ENCODE data around the gene SWI5. TPM values are rescaled to one million over a fixed set of nuclear protein-coding genes. Genes with fewer than 3 reads are reported as not detected.

Gene SWI5
- total RNA-seq, 4 donors from 2014 or later, result 7.8 to 20.8 (median 20.8) TPM; not detected in 1

DNA sequence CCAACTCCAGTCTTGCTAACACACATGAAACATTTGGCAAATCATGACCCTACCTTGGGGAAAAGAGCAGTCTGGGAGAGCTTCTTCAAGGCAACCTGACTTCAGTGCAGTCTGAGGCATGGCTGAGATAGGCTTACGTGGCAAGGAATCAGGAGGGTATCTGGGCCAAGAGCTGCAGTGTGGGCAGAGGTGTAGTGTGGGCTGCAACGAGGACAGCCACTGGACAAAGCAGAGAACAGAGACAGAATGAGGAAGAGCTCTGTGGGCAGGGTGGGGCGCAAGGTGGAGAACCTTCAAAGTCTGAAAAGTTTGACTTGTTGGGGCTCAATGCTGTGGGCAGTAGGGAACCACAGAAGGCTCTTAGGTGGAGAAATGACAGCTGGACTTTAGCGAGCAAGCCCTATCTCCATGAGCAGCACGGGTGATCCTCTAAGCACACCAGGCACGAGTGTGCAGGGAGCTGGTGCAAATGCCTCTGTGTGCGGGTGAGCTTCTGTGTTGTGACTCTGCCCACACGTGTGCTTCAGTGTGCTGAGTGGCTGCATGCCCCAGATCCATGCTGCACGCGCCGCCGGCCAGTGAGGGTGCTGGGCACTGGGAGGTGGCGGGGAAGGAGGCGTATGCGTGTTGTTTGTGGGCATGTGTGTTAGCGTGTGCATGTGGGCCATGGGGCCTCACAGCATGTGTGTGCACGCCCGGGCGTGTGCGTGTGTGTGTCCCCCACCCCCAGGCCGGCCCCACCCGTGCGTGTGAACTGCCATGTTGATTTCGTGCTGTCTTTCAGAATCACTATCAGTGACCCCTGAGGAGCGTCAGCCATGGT lies 23.5 kb upstream of the SWI5 start:
- no peaks in the 10 kb centered on the region for H3K9me3 ChIP-seq
- peaks cover 4 to 19% (median 9%) of the 10 kb centered on the region in 4 donors for H3K4me1 ChIP-seq
- H3K27me3 ChIP-seq, result peaks cover 10% of the 10 kb centered on the region
- intact Hi-C loops (cut with DNase I; ENCODE audit: low total_unique reads), result no loop called here
- no peak overlapping the region for H3K27ac ChIP-seq
- in situ Hi-C loops (cut with MboI; ENCODE audit: low pct_ligation_motif_present in 1 of 4, low pct_unique_long_range_greater_than_20kb in 1 of 4, low sequenced_read_pairs in 3 of 4), result no loop called here
- no peak for DNase-seq
- peaks cover 0 to 9% (median 4%) of the 10 kb centered on the region in 4 donors for H3K36me3 ChIP-seq
- 89 to 90% methylated on average over 2 to 21 of the region's 25 CpGs for WGBS, 2 donors (ENCODE audit: low coverage in 1 of 2)
- no peak overlapping the region for H3K4me3 ChIP-seq
- no peak for TF ChIP-seq CTCF (IDR thresholded peaks at IDR 0.05)
- no peak for TF ChIP-seq POLR2A (IDR thresholded peaks at IDR 0.05)
- no peak for TF ChIP-seq POLR2AphosphoS5 (IDR thresholded peaks at IDR 0.05)
- no peak for TF ChIP-seq EP300 (IDR thresholded peaks at IDR 0.05; ENCODE audit: low read depth)

DNA sequence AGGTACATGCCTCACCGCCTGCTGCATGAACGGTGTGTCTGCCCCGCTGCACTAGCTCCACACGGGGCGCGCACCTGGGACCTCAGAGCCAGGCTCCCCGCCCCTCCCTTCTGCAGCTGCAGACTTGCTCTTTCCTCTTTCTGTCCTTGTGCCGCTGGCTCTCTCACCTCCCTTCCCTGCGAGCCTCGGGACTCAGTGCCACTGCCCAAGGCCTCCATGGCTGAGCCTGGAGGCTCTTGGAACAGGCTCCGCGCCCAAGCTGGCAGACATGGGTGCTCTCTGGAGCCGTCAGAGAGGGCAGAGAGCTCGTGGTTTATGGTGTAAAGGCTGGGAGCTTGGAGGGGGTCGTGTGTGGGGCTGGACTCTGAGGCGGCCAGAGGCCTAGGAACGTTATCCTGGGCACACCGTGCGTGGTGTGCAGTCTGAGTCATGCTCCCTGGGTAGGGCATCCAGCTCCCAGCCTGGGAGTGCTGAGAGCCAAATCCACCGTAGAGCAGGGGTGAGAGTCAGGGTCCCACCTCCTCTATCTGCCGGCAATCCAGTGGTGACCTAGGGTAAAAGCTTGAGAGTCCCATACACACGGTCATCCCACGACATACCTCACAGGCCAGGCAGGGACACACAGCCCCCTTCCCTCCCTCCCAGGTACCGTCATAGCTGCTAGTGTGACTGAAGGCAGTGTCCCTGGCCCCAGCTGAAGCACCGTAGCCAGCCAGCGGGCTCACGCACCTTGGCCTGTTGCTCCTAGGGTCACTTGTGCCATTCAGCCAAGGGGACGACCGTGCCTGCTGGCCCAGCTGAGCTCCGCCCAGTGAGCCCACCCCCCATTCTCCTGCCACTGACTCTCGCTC lies 22.7 kb upstream of the SWI5 start:
- H3K27me3 ChIP-seq, result peaks cover 10% of the 10 kb centered on the region
- no peak for DNase-seq
- H3K27ac ChIP-seq, result no peak overlapping the region
- no peak overlapping the region for H3K4me3 ChIP-seq
- H3K4me1 ChIP-seq, result peaks cover 4 to 19% (median 9%) of the 10 kb centered on the region in 4 donors
- 87 to 93% methylated on average over 3 to 30 of the region's 31 CpGs for WGBS, 2 donors (ENCODE audit: low coverage in 1 of 2)
- intact Hi-C loops (cut with DNase I; ENCODE audit: low total_unique reads) (no loop called here), in situ Hi-C loops (cut with MboI; ENCODE audit: low pct_ligation_motif_present in 1 of 4, low pct_unique_long_range_greater_than_20kb in 1 of 4, low sequenced_read_pairs in 3 of 4) (no loop called here)
- no peak for TF ChIP-seq POLR2A (IDR thresholded peaks at IDR 0.05)
- no peak for TF ChIP-seq POLR2AphosphoS5 (IDR thresholded peaks at IDR 0.05)
- no peak for TF ChIP-seq EP300 (IDR thresholded peaks at IDR 0.05; ENCODE audit: low read depth)
- TF ChIP-seq CTCF (IDR thresholded peaks at IDR 0.05), result no peak
- H3K36me3 ChIP-seq, result peaks cover 0 to 17% (median 7%) of the 10 kb centered on the region in 4 donors
- no peaks in the 10 kb centered on the region for H3K9me3 ChIP-seq

DNA sequence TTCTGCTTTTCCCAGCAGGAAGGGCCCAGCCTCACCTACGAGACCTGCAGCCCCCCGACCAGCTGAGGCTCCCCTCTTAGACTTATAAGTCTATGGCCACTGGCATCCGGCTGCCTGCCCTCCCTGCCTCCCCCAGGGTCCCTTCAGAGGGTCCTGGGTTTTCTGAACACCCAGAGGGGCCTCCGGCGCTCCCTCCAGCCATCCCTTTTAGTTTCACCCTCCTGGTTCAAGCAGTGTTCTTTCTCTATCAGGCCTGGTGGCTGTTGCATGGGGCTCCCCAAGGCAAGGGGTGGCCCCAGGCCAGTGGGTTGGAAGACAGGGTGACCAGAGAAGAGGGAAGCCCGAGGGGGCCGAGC lies 22.1 kb upstream of the SWI5 start:
- Histone ChIP-seq H3K27ac (no peak overlapping the region), H3K4me1 (peaks cover 4 to 19% (median 9%) of the 10 kb centered on the region in 4 donors), H3K4me3 (no peak overlapping the region), H3K9me3 (no peaks in the 10 kb centered on the region), H3K36me3 (peaks cover 0 to 22% (median 10%) of the 10 kb centered on the region in 4 donors), H3K27me3 (peaks cover 10% of the 10 kb centered on the region)
- no peak for TF ChIP-seq POLR2A (IDR thresholded peaks at IDR 0.05)
- TF ChIP-seq POLR2AphosphoS5 (IDR thresholded peaks at IDR 0.05), result no peak
- TF ChIP-seq EP300 (IDR thresholded peaks at IDR 0.05; ENCODE audit: low read depth), result no peak
- TF ChIP-seq CTCF (IDR thresholded peaks at IDR 0.05), result no peak
- WGBS, 2 donors (ENCODE audit: low coverage in 1 of 2), result 80 to 84% methylated on average over 1 to 7 of the region's 7 CpGs
- in situ Hi-C loops (cut with MboI; ENCODE audit: low pct_ligation_motif_present in 1 of 4, low pct_unique_long_range_greater_than_20kb in 1 of 4, low sequenced_read_pairs in 3 of 4) (no loop called here), intact Hi-C loops (cut with DNase I; ENCODE audit: low total_unique reads) (no loop called here)
- DNase-seq, result no peak

GRCh38 chr9:128254362-128254761 lies 21.7 kb upstream of the SWI5 start:
- DNase-seq, result no peak
- peaks cover 10% of the 10 kb centered on the region for H3K27me3 ChIP-seq
- no peak overlapping the region for H3K27ac ChIP-seq
- in situ Hi-C loops (cut with MboI; ENCODE audit: low pct_ligation_motif_present in 1 of 4, low pct_unique_long_range_greater_than_20kb in 1 of 4, low sequenced_read_pairs in 3 of 4) (no loop called here), intact Hi-C loops (cut with DNase I; ENCODE audit: low total_unique reads) (no loop called here)
- H3K4me1 ChIP-seq, result peaks cover 4 to 19% (median 9%) of the 10 kb centered on the region in 4 donors
- 82 to 92% methylated on average over 12 to 20 of the region's 20 CpGs for WGBS, 2 donors (ENCODE audit: low coverage in 1 of 2)
- no peak overlapping the region for H3K4me3 ChIP-seq
- peaks cover 0 to 26% (median 12%) of the 10 kb centered on the region in 4 donors for H3K36me3 ChIP-seq
- TF ChIP-seq CTCF (IDR thresholded peaks at IDR 0.05) (no peak), EP300 (IDR thresholded peaks at IDR 0.05; ENCODE audit: low read depth) (no peak), POLR2AphosphoS5 (IDR thresholded peaks at IDR 0.05) (no peak), POLR2A (IDR thresholded peaks at IDR 0.05) (no peak)
- no peaks in the 10 kb centered on the region for H3K9me3 ChIP-seq

Data from transverse colon (tissue), 4 donors.